H1 (cell line): Measurements from ENCODE around the gene MAJIN. TPM values are rescaled to one million over a fixed set of nuclear protein-coding genes. Genes with fewer than 3 reads are reported as not detected.
A peak's percentile ranks its signal among the peaks of the same experiment; 100 is the strongest.

ENCODE experiments used
- CTBP2 ChIP-seq: IDR thresholded peaks from 2 replicates; pipeline ENCODE4 v1.7.0; 2011; ENCODE audit warnings: borderline replicate concordance, mild to moderate bottlenecking, moderate library complexity, mixed read lengths, low read length; ENCODE audit not compliant: insufficient read depth, insufficient read length
- EGR1 ChIP-seq: IDR thresholded peaks from 2 replicates; pipeline ENCODE4 v1.6.1; 2011; ENCODE audit warnings: low read depth, low read length, borderline replicate concordance
- RAD21 ChIP-seq, 2 experiments: IDR thresholded peaks in 1 of 2; conservative IDR thresholded peaks in 1 of 2; 2 replicates each; pipeline ENCODE4 v1.6.1; 2011; ENCODE audit warnings: low read depth in 2 of 2, low read length in 2 of 2, improper control_type of control experiment in 1 of 2, inconsistent platforms in 1 of 2, mild to moderate bottlenecking in 1 of 2, moderate library complexity in 1 of 2
- TEAD4 ChIP-seq: IDR thresholded peaks from 2 replicates; pipeline ENCODE4 v1.6.1; 2012; ENCODE audit warnings: low read depth, low read length, inconsistent platforms, mixed read lengths
- ZNF274 ChIP-seq: IDR thresholded peaks from 2 replicates; pipeline ENCODE4 v1.7.0; 2012; ENCODE audit warnings: low read length, borderline replicate concordance; ENCODE audit errors: extremely low read depth
- polyA plus RNA-seq, 7 experiments: library from polyadenylated mRNA; depleted of rRNA in 3 of 7; stranded (reverse) in 5 of 7; unstranded in 2 of 7; fragments of >200 nt in 5 of 7; fragments of 200-250 nt in 2 of 7; gene quantifications; 1 replicate in 5 of 7; 2 replicates in 1 of 7; 4 replicates in 1 of 7; pipeline versions ENCODE4 v1.2.1 to v1.2.3, GENCODE V29; 2011 to 2013; ENCODE audit warnings: missing spikeins in 2 of 7, mixed read lengths in 2 of 7
- total RNA-seq: library from RNA; stranded (reverse); fragmentation: NEBNext Ultra II Directional; extraction: Animal tissue kit (Norgen Biotek cat#: 25700); gene quantifications from 2 replicates; pipeline ENCODE4 v1.2.1, GENCODE V29; 2021
- TF ChIP-seq, protein P1 (sequence below): fragments of 300-600 bp; sonication (generic); IDR thresholded peaks from 2 replicates; pipeline ENCODE4 v1.7.1; 2012; ENCODE audit warnings: low read length, moderate library complexity, mild to moderate bottlenecking, inconsistent platforms; ENCODE audit not compliant: insufficient replicate concordance

MAJIN gene
- total and polyA plus RNA-seq, 2 of the 8 experiments (the other 6 are each of a cell fraction or from before 2014, with no cell fraction given), result not detected

- TF ChIP-seq, protein P1, sequence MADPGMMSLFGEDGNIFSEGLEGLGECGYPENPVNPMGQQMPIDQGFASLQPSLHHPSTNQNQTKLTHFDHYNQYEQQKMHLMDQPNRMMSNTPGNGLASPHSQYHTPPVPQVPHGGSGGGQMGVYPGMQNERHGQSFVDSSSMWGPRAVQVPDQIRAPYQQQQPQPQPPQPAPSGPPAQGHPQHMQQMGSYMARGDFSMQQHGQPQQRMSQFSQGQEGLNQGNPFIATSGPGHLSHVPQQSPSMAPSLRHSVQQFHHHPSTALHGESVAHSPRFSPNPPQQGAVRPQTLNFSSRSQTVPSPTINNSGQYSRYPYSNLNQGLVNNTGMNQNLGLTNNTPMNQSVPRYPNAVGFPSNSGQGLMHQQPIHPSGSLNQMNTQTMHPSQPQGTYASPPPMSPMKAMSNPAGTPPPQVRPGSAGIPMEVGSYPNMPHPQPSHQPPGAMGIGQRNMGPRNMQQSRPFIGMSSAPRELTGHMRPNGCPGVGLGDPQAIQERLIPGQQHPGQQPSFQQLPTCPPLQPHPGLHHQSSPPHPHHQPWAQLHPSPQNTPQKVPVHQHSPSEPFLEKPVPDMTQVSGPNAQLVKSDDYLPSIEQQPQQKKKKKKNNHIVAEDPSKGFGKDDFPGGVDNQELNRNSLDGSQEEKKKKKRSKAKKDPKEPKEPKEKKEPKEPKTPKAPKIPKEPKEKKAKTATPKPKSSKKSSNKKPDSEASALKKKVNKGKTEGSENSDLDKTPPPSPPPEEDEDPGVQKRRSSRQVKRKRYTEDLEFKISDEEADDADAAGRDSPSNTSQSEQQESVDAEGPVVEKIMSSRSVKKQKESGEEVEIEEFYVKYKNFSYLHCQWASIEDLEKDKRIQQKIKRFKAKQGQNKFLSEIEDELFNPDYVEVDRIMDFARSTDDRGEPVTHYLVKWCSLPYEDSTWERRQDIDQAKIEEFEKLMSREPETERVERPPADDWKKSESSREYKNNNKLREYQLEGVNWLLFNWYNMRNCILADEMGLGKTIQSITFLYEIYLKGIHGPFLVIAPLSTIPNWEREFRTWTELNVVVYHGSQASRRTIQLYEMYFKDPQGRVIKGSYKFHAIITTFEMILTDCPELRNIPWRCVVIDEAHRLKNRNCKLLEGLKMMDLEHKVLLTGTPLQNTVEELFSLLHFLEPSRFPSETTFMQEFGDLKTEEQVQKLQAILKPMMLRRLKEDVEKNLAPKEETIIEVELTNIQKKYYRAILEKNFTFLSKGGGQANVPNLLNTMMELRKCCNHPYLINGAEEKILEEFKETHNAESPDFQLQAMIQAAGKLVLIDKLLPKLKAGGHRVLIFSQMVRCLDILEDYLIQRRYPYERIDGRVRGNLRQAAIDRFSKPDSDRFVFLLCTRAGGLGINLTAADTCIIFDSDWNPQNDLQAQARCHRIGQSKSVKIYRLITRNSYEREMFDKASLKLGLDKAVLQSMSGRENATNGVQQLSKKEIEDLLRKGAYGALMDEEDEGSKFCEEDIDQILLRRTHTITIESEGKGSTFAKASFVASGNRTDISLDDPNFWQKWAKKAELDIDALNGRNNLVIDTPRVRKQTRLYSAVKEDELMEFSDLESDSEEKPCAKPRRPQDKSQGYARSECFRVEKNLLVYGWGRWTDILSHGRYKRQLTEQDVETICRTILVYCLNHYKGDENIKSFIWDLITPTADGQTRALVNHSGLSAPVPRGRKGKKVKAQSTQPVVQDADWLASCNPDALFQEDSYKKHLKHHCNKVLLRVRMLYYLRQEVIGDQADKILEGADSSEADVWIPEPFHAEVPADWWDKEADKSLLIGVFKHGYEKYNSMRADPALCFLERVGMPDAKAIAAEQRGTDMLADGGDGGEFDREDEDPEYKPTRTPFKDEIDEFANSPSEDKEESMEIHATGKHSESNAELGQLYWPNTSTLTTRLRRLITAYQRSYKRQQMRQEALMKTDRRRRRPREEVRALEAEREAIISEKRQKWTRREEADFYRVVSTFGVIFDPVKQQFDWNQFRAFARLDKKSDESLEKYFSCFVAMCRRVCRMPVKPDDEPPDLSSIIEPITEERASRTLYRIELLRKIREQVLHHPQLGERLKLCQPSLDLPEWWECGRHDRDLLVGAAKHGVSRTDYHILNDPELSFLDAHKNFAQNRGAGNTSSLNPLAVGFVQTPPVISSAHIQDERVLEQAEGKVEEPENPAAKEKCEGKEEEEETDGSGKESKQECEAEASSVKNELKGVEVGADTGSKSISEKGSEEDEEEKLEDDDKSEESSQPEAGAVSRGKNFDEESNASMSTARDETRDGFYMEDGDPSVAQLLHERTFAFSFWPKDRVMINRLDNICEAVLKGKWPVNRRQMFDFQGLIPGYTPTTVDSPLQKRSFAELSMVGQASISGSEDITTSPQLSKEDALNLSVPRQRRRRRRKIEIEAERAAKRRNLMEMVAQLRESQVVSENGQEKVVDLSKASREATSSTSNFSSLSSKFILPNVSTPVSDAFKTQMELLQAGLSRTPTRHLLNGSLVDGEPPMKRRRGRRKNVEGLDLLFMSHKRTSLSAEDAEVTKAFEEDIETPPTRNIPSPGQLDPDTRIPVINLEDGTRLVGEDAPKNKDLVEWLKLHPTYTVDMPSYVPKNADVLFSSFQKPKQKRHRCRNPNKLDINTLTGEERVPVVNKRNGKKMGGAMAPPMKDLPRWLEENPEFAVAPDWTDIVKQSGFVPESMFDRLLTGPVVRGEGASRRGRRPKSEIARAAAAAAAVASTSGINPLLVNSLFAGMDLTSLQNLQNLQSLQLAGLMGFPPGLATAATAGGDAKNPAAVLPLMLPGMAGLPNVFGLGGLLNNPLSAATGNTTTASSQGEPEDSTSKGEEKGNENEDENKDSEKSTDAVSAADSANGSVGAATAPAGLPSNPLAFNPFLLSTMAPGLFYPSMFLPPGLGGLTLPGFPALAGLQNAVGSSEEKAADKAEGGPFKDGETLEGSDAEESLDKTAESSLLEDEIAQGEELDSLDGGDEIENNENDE, result no peak
- TF ChIP-seq CTBP2, result no peak
- TF ChIP-seq EGR1, result no peak
- TF ChIP-seq ZNF274, result no peak
- no peak for TF ChIP-seq TEAD4
- TF ChIP-seq RAD21 (IDR thresholded peaks at IDR 0.05 in 1 of 2, conservative IDR thresholded peaks at IDR 0.05 in 1 of 2; ENCODE audit: low read depth in 2 of 2, low read length in 2 of 2), result peak in 1 of 2 experiments; percentile 31; a peak in 1 of 4 replicates
These were observed 37.1 kb downstream of the MAJIN start (continued) for GRCh38 chr11:64934682-64935358.
